Measurements from ENCODE around the gene DEPDC5.
"Not testable (repeated sequence)": the region's sequence is repeated elsewhere in the genome, so short reads cannot be mapped to it uniquely, and the experiment has no call there.

DEPDC5 gene

GRCh38 chr22:31749636-31750364 lies 4.0 kb upstream of the DEPDC5 start, which contains the start of gene PRR14L:
Gene PRR14L, minus strand, starts transcription at chr22:31750132. Its CDS starts 11,272 bp downstream, at chr22:31738860.
- DNase-seq, result peak; percentile 94

GRCh38 chr22:31750365-31751284 lies 3.2 kb upstream of the DEPDC5 start:
- no peak for DNase-seq

GRCh38 chr22:31752096-31752847 lies 1.5 kb upstream of the DEPDC5 start:
- no peak for DNase-seq

- no peak for DNase-seq
Measured at GRCh38 chr22:31753005-31753633, 700 bp upstream of the DEPDC5 start.

GRCh38 chr22:31754813-31755212 lies 994 bp downstream of the DEPDC5 start:
- no peak for DNase-seq

GRCh38 chr22:31757265-31757664 lies 3.4 kb downstream of the DEPDC5 start:
- no peak for DNase-seq

- not testable (repeated sequence) for DNase-seq
Measured at GRCh38 chr22:31758860-31759259, 5.0 kb downstream of the DEPDC5 start.

- DNase-seq, result no peak
Measured at GRCh38 chr22:31764785-31765184, 11.0 kb downstream of the DEPDC5 start.

- no peak for DNase-seq
Measured at GRCh38 chr22:31768422-31769059, 14.7 kb downstream of the DEPDC5 start.

GRCh38 chr22:31773416-31773815 lies 19.6 kb downstream of the DEPDC5 start:
- no peak for DNase-seq

GRCh38 chr22:31776231-31776630 lies 22.4 kb downstream of the DEPDC5 start:
- no peak for DNase-seq

- no peak for DNase-seq
Measured at GRCh38 chr22:31789803-31790202, 36.0 kb downstream of the DEPDC5 start.

GRCh38 chr22:31790240-31790639 lies 36.4 kb downstream of the DEPDC5 start:
- DNase-seq, result no peak

GRCh38 chr22:31799358-31799757 lies 45.5 kb downstream of the DEPDC5 start:
- DNase-seq, result not testable (repeated sequence)

GRCh38 chr22:31800065-31800464 lies 46.2 kb downstream of the DEPDC5 start:
- DNase-seq, result no peak

GRCh38 chr22:31800861-31801260 lies 47.0 kb downstream of the DEPDC5 start:
- not testable (repeated sequence) for DNase-seq

GRCh38 chr22:31802575-31802974 lies 48.8 kb downstream of the DEPDC5 start:
- no peak for DNase-seq

- no peak for DNase-seq
Measured at GRCh38 chr22:31806751-31807150, 52.9 kb downstream of the DEPDC5 start.

- no peak for DNase-seq
Measured at GRCh38 chr22:31812977-31813605, 59.3 kb downstream of the DEPDC5 start.

- not testable (repeated sequence) for DNase-seq
Measured at GRCh38 chr22:31813898-31814297, 60.1 kb downstream of the DEPDC5 start.

- no peak for DNase-seq
Measured at GRCh38 chr22:31814942-31815341, 61.1 kb downstream of the DEPDC5 start.

Measured in fibroblast of skin of abdomen (primary cell).